HG02852 (cell line): ENCODE measurements around the gene GP1BB.

ENCODE experiments used
- ATAC-seq: cut with Tn5 transposase; IDR thresholded peaks from one replicate; pipeline ENCODE4 v1.9.1; 2021; ENCODE audit warnings: mild to moderate bottlenecking, moderate library complexity; ENCODE audit not compliant: unreplicated experiment

GP1BB gene

DNA sequence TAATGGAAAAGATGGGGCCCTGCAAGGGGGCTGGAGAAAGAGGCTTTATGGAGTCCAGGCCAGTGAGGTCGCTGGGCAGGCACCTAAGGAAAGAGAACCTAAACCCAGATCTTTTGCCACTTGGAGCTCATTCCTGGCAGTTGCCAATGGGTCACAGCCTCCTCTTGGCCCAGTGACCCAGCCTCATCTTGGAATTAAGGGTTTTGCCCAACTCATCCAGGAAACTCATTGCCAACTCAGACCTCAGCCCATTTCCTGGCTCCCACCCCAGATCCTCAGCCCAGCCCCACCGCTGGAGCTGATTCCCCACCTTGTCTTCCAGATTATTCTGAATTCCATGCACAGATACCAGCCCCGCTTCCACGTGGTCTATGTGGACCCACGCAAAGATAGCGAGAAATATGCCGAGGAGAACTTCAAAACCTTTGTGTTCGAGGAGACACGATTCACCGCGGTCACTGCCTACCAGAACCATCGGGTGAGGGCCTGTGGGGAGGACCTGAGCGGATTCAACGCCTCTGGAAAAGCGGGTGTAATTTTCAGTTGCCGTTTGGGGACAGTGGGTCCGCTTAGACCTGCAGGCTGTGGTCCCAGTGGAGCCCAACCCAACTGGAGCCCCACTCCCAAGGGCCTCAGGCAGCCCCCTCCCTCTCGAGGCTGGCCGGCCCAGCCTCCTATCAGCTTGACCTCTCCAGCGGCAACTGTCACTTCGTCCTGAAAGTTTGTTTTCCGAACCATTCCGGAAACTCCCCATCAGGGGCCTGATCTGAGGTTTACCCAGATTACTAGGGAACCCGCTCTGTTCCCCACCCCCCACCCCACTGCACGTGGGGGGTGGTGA lies 41.5 kb downstream of the GP1BB start:
- ATAC-seq, result no peak

DNA sequence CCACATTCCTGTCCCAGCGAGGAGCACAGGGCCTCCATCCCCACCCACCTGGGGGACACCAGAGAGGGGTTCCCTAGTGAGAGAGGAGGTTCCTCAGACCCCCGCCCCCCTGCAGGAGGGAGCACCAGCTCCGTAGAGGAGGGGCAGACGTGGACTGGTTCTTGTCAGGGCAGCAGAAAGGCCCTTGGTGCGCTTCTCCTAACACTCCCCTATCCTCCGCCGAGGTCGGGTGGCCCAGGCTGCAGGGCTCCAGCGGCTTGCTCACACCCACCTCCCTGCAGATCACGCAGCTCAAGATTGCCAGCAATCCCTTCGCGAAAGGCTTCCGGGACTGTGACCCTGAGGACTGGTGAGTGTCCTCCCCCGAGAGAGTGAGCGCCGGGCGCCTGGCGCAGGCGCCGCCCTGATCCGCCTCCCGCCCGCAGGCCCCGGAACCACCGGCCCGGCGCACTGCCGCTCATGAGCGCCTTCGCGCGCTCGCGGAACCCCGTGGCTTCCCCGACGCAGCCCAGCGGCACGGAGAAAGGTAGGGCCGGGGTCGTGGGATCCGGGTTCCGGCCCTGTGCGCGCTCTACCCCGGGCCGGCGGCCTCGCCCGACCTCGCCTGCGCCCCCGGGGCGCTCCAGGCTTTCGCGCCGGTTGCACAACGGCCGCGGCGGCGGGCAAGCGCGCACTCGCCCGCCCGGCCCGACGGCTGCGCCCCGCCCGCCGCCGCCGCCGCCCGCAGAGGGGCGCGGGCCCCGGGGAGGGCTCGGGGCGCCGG lies 42.3 kb downstream of the GP1BB start:
- ATAC-seq, result no peak

DNA sequence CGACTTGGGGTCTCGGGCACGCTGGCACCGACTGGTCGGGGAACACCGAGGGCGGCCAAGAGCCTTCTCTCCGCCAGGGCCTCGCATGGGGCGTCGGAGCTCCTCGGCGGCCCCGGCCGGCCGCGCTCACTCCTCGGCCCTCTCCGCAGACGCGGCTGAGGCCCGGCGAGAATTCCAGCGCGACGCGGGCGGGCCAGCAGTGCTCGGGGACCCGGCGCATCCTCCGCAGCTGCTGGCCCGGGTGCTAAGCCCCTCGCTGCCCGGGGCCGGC lies 42.8 kb downstream of the GP1BB start:
- no peak for ATAC-seq

DNA sequence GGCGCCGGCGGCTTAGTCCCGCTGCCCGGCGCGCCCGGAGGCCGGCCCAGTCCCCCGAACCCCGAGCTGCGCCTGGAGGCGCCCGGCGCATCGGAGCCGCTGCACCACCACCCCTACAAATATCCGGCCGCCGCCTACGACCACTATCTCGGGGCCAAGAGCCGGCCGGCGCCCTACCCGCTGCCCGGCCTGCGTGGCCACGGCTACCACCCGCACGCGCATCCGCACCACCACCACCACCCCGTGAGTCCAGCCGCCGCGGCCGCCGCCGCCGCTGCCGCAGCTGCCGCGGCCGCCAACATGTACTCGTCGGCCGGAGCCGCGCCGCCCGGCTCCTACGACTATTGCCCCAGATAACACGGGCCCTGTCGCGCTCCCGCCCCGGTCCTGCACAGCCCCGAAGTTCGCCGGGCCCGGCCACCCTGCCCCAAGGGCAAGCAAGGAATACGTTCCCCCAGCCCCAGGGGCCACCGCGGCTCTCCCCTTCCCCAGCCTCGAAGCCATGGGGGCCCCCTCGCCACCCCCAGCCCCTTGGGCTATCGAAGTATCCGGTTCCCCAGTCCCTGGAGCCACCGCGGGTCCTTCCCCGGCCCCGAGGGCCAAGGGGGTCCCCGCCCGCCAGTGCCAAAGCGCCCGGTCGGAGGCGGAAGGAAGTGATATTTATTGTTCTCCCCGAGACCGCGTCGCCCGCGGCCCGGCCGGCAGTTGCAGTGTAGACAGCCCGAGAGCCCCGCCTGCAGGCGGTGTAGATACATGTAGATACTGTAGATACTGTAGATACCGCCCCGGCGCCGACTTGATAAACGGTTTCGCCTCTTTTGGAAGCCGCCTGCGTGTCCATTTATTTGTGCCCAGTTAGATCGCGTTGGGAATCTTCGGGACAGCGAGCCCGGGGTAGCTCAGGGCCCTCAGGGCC lies 43.4 kb downstream of the GP1BB start:
- ATAC-seq, result no peak

DNA sequence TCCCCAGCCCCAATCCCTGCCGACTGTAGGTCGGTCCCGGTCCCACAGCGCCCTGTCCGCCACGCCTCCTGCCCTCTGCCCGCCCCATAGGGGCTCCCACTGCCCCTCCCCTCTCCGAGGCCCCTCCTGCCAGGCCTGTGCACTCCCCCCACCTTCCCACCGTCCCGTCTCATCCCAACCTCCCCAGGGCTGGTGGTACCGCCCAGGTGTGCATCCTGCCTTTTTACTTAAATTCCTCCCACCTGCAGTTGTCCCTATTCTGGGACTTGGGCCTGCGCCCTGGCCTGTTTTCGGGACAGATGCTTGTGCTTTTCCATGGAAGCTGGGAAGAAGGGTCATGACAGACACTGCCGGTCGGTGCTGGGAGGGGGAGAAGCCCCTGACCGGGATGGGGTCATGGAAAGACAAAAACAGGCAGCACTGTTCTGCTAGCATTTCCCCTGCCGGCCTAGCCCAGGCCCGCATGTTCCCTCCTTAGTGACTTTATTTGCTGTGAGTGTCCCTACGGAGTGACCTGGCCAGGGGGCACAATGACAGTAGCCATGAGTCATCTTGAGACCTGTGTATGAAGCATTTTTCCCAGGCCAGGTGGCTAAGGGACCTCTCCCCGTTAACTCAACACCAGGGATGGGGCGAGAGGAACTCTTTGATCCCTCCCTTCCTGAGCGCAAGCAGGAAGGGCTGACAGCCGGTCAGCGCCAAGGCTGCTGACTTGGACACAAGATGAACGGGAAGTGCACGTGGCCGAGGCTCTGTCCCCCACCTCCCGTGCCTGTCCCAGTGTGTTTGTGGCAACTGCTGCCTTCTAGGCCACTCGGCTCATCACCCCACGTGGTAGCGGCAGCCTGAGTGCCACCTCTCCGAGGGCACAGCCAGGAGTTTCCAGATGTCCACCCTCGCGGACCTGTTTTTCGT lies 44.3 kb downstream of the GP1BB start:
- no peak for ATAC-seq

DNA sequence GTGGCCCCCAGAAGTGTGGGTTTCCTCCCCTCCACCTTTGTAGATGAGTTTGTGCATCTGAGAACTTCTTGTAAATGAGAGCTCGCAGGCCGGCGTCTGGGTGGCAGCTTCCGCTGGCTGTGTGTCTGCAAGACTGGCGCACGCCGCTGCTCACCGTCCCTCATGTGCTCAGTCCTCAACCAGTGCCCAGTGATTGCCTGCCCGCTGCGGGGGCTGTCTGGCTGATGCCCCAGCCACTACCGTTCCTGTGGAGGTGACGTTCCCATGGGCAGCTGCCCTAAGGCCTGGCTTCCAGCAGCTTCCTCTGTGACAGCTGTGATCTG lies 46.0 kb downstream of the GP1BB start:
- ATAC-seq, result no peak

DNA sequence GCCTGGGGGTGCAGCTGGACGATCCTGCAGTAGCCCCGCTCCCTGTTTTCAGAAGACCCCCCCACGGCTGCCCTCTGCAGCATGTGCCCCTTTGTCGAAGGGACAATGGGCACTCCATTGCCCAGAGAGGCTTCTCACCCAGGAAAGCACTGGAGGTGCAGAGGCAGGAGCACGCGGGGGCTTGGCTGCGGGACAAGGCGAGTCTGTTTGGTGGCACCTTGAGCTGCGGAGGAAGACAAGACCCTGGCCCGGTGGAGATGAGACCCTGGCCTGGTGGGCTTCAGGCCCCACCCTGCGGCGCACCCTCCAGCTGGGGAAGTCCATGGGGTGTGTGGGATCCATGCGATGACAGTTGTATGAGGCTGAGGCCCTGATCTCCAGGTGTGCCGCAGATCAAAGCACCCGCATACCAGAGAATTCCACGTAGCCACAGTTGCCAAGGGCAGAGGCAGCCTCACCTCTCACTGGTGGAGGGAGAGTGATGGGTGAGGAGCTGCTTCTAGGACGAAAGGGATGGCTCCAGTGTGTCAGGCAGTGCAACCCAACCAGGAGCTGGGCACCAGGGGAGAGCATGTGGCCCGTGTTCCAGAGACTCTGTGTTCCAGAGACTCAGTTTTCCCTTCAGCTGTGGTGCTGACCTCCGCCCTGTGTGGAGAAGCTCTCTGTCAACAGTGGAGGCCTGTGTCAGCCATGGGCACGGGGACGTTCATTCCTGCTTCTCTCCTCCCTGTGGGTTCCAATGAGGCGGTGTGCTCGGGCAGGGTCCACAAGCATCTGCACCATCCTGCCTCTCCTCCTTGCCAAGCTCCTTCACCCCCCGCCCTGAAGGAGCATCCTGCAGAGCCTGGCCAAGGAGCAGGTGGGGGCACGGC lies 47.2 kb downstream of the GP1BB start:
- ATAC-seq, result no peak

DNA sequence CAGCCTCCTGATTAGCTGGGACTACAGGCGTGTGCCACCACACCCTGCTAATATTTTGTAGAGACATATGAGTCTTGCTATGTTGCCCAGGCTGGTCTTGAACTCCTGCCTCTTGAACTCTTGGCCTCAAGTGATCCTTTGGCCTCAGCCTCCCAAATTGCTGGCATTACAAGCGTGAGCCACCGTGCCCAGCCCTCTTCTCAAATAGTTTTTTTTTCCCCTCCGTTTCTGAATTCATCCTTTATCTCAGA lies 49.0 kb downstream of the GP1BB start:
- no peak for ATAC-seq

DNA sequence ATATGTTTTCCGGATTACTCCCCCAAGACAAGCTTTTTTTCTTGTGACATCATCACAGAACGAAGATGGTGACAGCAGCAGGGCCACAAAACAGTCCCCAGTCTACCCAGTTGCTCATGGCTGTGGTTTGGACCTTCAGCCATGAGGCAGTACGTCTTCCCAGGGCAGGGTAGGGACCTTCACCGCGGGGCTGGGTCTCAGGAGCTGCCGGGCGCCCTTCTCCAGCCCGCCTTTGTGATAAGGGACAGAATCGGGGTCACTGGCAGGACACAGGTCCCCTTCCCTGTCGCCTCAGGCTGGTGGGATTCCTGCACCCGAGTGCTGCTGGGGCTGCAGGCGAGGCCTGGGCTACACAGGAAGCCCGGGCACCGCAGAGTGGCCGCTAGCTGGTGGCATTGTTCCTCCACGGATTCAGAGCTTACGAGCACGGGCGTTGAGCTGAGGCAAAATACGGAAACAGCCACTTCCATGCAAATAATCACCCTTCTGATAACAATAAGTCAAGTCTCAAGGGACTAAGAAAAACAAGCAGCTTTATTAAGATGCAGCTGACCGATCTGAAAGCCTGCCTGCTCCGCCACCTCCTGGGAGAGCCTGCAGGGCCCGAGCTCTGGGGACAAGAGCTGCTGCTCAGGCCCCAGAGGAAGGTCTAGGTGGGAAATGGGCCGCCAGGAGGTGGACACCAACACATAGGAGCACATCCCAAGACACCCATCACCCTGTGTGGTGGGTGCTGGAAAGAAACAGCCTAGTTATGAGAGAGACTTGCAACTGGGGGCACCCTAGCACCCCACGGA lies 49.5 kb downstream of the GP1BB start:
- no peak for ATAC-seq

DNA sequence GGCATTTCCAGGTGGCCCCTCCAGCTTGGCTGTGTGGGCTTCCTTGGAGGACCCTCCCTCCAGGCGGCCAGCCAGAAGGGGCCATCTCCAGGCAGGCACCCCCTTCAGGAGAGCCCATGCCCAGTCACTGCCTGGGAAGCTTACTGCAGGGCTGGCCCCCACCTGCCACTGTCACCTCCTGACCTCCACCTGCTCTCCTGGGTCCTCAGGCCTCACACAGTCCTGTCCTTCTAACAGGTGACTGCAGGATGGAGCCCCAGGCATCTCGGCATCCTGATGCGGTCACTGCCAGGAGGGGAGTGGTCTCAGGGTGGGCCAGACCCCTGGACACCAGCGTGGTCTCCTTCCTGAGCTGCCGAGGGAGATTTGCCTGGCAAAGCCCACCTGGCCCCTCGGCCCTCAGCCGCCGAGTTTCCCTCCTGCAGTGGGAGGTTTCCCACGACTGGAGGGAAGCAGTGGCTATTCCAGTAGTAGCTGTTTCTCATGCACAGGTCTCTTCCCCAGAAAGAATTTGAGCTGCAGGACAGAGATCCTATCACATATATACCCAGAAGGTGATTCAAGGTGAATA lies 50.2 kb downstream of the GP1BB start:
- no peak for ATAC-seq
